HepG2 (cell line): Measurements from ENCODE around the gene MSI2. TPM values are rescaled to one million over a fixed set of nuclear protein-coding genes. Genes with fewer than 3 reads are reported as not detected.

Experiments used
- ATAC-seq: fragments of 200-7000 bp; cut with Tn5 transposase; 3 replicates; pipeline ENCODE4 v1.9.1; 2020; ENCODE audit warnings: mild to moderate bottlenecking, moderate library complexity
- BruUV-seq: library from RNA; stranded (reverse); fragments of 400-500 nt; replicated peaks from 2 replicates; lab custom pipeline; 2021; lab: Mats Ljungman, UMichigan
- CTCF ChIA-PET: fragments of 300-600 bp; formaldehyde crosslinking; extraction: SDS; loops from one replicate; lab custom pipeline; 2021; ENCODE audit warnings: low total read pairs, inconsistent platforms, low intra/inter-chr PET ratio; lab: Yijun Ruan, JAX
- POLR2A ChIA-PET: fragments of 350-600 bp; sonication (Branson Sonifier 250); formaldehyde crosslinking; loops from one replicate; lab custom pipeline; 2020; ENCODE audit warnings: antibody characterized with exemption, inconsistent platforms; lab: Yijun Ruan, JAX
- DNase-seq: peaks from one replicate; pipeline ENCODE4 v3.0.0-alpha.2; 2015; ENCODE audit warnings: low spot score
- FAIRE-seq: peaks from 3 replicates; lab custom pipeline; 2011; peaks lifted over from hg19 to GRCh38; lab: Jason Lieb, UNC
- H2AFZ ChIP-seq: one replicate; pipeline ENCODE4 v1.6.1; 2011; ENCODE audit warnings: low read length, inconsistent platforms
- H3K27ac ChIP-seq: fragments of 300-600 bp; 3 replicates; pipeline ENCODE4 v1.8.0; 2011; ENCODE audit warnings: mixed run types, mild to moderate bottlenecking, mixed read lengths, low read length, inconsistent platforms; ENCODE audit not compliant: insufficient read depth; ENCODE audit errors: extremely low read length
- H3K27me3 ChIP-seq, 2 experiments: fragments of 200-600 bp in 1 of 2; 2 replicates in 1 of 2; 3 replicates in 1 of 2; pipeline versions ENCODE4 v1.6.0 to v1.8.0; 2011; ENCODE audit warnings: low read length in 2 of 2, mild to moderate bottlenecking in 2 of 2, moderate library complexity in 2 of 2, inconsistent platforms in 1 of 2; ENCODE audit not compliant: insufficient read depth in 2 of 2, control insufficient read depth in 1 of 2
- H3K36me3 ChIP-seq, 2 experiments: fragments of 200-600 bp in 1 of 2; replicated peaks in 1 of 2; 2 replicates in 1 of 2; 3 replicates in 1 of 2; pipeline versions ENCODE4 v1.5.1 to v1.8.0; 2011; ENCODE audit warnings: low read length in 2 of 2, inconsistent platforms in 1 of 2; ENCODE audit not compliant: insufficient read depth in 2 of 2, control insufficient read depth in 1 of 2
- H3K4me1 ChIP-seq: 2 replicates; pipeline ENCODE4 v1.5.1; 2012; ENCODE audit warnings: low read length, inconsistent platforms; ENCODE audit not compliant: insufficient read depth
- H3K4me2 ChIP-seq: 2 replicates; pipeline ENCODE4 v1.6.0; 2011; ENCODE audit warnings: low read depth, low read length, inconsistent platforms
- H3K4me3 ChIP-seq, 3 experiments: fragments of 200-600 bp in 1 of 3; sonication (generic), shearing (Covaris generic) in 1 of 3; replicated peaks in 1 of 3; 2 replicates each; pipeline ENCODE4 v1.5.1; 2011 to 2016; ENCODE audit warnings: low read length in 3 of 3, inconsistent platforms in 2 of 3, low read depth in 2 of 3, mild to moderate bottlenecking in 2 of 3, control low read depth in 1 of 3, mixed read lengths in 1 of 3; ENCODE audit not compliant: insufficient read depth in 1 of 3
- H3K79me2 ChIP-seq: one replicate; pipeline ENCODE4 v1.6.1; 2011; ENCODE audit warnings: low read length, inconsistent platforms; ENCODE audit not compliant: insufficient read depth
- H3K9ac ChIP-seq: 2 replicates; pipeline ENCODE4 v1.6.0; 2011; ENCODE audit warnings: mild to moderate bottlenecking, low read depth, low read length, inconsistent platforms; ENCODE audit not compliant: insufficient read depth
- H3K9me3 ChIP-seq: 2 replicates; pipeline ENCODE4 v1.5.1; 2012; ENCODE audit warnings: mild to moderate bottlenecking, low read length
- H4K20me1 ChIP-seq: 2 replicates; pipeline ENCODE4 v1.6.0; 2011; ENCODE audit warnings: inconsistent platforms, mild to moderate bottlenecking, low read length, moderate library complexity; ENCODE audit not compliant: insufficient read depth
- HMG20B ChIP-seq: conservative IDR thresholded peaks from 2 replicates; pipeline ENCODE4 v1.6.1; 2016; ENCODE audit warnings: missing genetic modification reagents, missing compliant biosample characterization
- NAIF1 ChIP-seq: sonication (generic); formaldehyde crosslinking; IDR thresholded peaks from 2 replicates; pipeline ENCODE4 v1.5.0; 2020; ENCODE audit warnings: mild to moderate bottlenecking, missing genetic modification reagents, borderline replicate concordance
- POGZ ChIP-seq: sonication (generic); formaldehyde crosslinking; IDR thresholded peaks from 2 replicates; pipeline ENCODE4 v1.4.0; 2020; ENCODE audit warnings: mild to moderate bottlenecking, missing genetic modification reagents
- SNRNP70 ChIP-seq: fragments of 200-400 bp; formaldehyde crosslinking; IDR thresholded peaks from 2 replicates; pipeline ENCODE4 v1.6.1; 2017; ENCODE audit warnings: mild to moderate bottlenecking, low read depth, low read length, moderate library complexity
- ZNF782 ChIP-seq: sonication (generic); formaldehyde crosslinking; IDR thresholded peaks from 2 replicates; pipeline ENCODE4 v1.4.0; 2020; ENCODE audit warnings: missing genetic modification reagents, mild to moderate bottlenecking, borderline replicate concordance
- ZSCAN21 ChIP-seq: sonication (generic); formaldehyde crosslinking; IDR thresholded peaks from 2 replicates; pipeline ENCODE4 v1.8.0; 2022; ENCODE audit warnings: mild to moderate bottlenecking, missing genetic modification reagents, moderate library complexity, borderline replicate concordance
- WGBS: methylation state at CpG from one replicate; pipeline ENCODE4 v1.1.6; 2017; ENCODE audit warnings: low lambda C conversion rate; 5-methylcytosine and 5-hydroxymethylcytosine counted together
- in situ Hi-C: cut with HindIII; loops from 2 replicates; pipeline ENCODE4 v1.10.0; 2017; ENCODE audit warnings: low pct_unique_long_range_greater_than_20kb; ENCODE audit not compliant: extremely low pct_ligation_motif_present
- intact Hi-C: fragments of 100-400 bp; cut with micrococcal nuclease; formaldehyde crosslinking; loops from one replicate; pipeline ENCODE4 v1.10.0; 2022; ENCODE audit not compliant: unreplicated experiment
- polyA plus RNA-seq, 8 experiments: library from polyadenylated mRNA; depleted of rRNA in 3 of 8; stranded (reverse) in 7 of 8; unstranded in 1 of 8; fragments of >200 nt; fragmentation: Illumina TruSeq in 4 of 8; extraction: Trizol in 4 of 8; gene quantifications; 2 replicates each; pipeline versions ENCODE4 v1.2.1 to v1.2.3, GENCODE V29; 2011 to 2016; ENCODE audit warnings: low read depth in 4 of 8, missing spikeins in 1 of 8, mixed read lengths in 1 of 8; ENCODE audit not compliant: insufficient read depth in 1 of 8
- total RNA-seq, 5 experiments: library from RNA; depleted of rRNA; stranded (reverse); fragments of >200 nt; fragmentation: Illumina TruSeq; extraction: Trizol; gene quantifications; 2 replicates each; pipeline ENCODE4 v1.2.3, GENCODE V29; 2016; ENCODE audit warnings: low read depth in 1 of 5
- TF ChIP-seq, protein P1 (sequence below): sonication (generic); formaldehyde crosslinking; IDR thresholded peaks from 2 replicates; pipeline ENCODE4 v1.4.0; 2020; ENCODE audit warnings: missing genetic modification reagents, borderline replicate concordance
- TF ChIP-seq, protein P2 (sequence below): sonication (generic); formaldehyde crosslinking; IDR thresholded peaks from 2 replicates; pipeline ENCODE4 v1.4.0; 2020; ENCODE audit warnings: missing genetic modification reagents
- TF ChIP-seq, protein P3 (sequence below): sonication (generic); formaldehyde crosslinking; IDR thresholded peaks from 2 replicates; pipeline ENCODE4 v1.4.0; 2020; ENCODE audit warnings: missing genetic modification reagents
- TF ChIP-seq, protein P4 (sequence below): sonication (generic); formaldehyde crosslinking; IDR thresholded peaks from 2 replicates; pipeline ENCODE4 v1.4.0; 2020; ENCODE audit warnings: missing genetic modification reagents; ENCODE audit errors: not compliant biosample characterization

Gene MSI2
- total and polyA plus RNA-seq, 2 of the 13 experiments (the other 11 are each of a cell fraction or from before 2014, with no cell fraction given) = 77.5 to 78.4 TPM

DNA sequence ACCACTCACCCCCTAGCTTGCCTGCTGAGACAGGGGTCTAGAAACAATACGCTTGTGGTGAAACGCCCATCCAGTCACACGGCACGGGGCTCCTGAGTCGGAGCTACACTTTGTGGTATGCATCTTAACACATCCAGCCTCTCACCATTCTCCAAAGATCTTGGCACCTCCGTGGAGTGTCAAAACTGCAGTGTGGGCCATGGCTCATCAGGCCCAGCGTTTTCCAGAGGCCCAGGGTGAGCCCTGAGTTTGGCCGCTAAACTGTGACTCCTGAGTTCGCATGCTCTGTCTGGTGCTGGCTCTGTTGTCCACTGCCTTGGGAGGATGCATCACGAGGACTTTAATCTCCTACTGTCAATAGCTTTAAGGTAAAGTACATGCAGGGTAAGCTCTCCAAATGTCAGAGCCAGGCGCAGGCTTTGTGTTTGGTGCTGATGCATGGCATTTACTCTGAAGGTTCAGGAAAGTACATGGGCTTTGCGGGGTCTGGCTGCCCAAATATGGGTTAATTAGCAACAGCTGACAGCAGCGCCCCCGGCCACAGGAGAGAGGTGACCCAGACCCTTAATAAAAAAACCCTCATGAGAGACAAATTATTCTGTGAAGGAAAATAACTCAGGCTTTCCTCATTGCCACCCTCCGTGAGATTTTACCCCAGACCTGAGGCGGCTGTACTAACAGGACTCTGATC, 370.3 kb downstream of the MSI2 start (continued):
- no peak for TF ChIP-seq NAIF1 (CRISPR knock-in tag)

DNA sequence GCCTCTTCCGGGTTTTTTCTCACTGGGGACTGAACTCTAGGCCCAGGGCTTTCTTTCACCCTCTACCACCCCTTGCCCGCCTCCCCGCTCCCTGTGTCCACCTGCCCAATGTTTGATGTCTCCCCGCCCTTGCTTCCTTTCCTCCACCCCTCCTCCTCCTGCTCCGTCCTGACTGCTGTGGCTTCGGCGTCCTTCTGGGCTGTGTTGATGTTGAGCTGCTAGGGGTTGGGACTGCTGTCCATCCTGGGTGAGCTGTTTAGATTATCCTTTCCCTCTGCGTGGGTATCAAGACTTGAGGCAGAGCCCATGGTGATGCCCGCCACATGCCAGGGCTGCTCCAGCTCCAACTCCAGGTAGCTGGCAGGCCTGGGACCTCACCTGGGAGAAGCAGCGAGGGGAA, 371.3 kb downstream of the MSI2 start:
- WGBS = 95% methylated on average over 10 of the region's 10 CpGs
- no peak overlapping the region for H3K4me2 ChIP-seq
- H3K79me2 ChIP-seq = no peaks in the 10 kb centered on the region
- FAIRE-seq (no peak), DNase-seq (no peak), ATAC-seq (no peak)
- BruUV-seq = no TSS peak
- H3K9ac ChIP-seq = no peak overlapping the region
- H2AFZ ChIP-seq = no peak overlapping the region
- H3K27ac ChIP-seq = no peak overlapping the region
- POLR2A ChIA-PET = no interaction called here
- H3K36me3 ChIP-seq = peaks cover 40 to 80% of the 10 kb centered on the region in 2 experiments
- CTCF ChIA-PET = no interaction called here
- in situ Hi-C loops (no loop called here), intact Hi-C loops (no loop called here)
- H3K4me3 ChIP-seq = no peak overlapping the region
- H3K27me3 ChIP-seq = no peaks in the 10 kb centered on the region
- H4K20me1 ChIP-seq = no peaks in the 10 kb centered on the region; the same call in 1 of the 2 replicates
- H3K9me3 ChIP-seq = no peaks in the 10 kb centered on the region
- H3K4me1 ChIP-seq = peaks cover 17% of the 10 kb centered on the region
- no peak for TF ChIP-seq POGZ (CRISPR knock-in tag)
- TF ChIP-seq, protein P1, sequence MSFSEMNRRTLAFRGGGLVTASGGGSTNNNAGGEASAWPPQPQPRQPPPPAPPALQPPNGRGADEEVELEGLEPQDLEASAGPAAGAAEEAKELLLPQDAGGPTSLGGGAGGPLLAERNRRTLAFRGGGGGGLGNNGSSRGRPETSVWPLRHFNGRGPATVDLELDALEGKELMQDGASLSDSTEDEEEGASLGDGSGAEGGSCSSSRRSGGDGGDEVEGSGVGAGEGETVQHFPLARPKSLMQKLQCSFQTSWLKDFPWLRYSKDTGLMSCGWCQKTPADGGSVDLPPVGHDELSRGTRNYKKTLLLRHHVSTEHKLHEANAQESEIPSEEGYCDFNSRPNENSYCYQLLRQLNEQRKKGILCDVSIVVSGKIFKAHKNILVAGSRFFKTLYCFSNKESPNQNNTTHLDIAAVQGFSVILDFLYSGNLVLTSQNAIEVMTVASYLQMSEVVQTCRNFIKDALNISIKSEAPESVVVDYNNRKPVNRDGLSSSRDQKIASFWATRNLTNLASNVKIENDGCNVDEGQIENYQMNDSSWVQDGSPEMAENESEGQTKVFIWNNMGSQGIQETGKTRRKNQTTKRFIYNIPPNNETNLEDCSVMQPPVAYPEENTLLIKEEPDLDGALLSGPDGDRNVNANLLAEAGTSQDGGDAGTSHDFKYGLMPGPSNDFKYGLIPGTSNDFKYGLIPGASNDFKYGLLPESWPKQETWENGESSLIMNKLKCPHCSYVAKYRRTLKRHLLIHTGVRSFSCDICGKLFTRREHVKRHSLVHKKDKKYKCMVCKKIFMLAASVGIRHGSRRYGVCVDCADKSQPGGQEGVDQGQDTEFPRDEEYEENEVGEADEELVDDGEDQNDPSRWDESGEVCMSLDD (CRISPR knock-in tag) = no peak
- no peak for TF ChIP-seq SNRNP70
- no peak for TF ChIP-seq HMG20B (CRISPR knock-in tag)
- TF ChIP-seq ZNF782 = no peak
- TF ChIP-seq, protein P2, sequence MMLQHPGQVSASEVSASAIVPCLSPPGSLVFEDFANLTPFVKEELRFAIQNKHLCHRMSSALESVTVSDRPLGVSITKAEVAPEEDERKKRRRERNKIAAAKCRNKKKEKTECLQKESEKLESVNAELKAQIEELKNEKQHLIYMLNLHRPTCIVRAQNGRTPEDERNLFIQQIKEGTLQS (CRISPR knock-in tag) = no peak
- TF ChIP-seq, protein P3, sequence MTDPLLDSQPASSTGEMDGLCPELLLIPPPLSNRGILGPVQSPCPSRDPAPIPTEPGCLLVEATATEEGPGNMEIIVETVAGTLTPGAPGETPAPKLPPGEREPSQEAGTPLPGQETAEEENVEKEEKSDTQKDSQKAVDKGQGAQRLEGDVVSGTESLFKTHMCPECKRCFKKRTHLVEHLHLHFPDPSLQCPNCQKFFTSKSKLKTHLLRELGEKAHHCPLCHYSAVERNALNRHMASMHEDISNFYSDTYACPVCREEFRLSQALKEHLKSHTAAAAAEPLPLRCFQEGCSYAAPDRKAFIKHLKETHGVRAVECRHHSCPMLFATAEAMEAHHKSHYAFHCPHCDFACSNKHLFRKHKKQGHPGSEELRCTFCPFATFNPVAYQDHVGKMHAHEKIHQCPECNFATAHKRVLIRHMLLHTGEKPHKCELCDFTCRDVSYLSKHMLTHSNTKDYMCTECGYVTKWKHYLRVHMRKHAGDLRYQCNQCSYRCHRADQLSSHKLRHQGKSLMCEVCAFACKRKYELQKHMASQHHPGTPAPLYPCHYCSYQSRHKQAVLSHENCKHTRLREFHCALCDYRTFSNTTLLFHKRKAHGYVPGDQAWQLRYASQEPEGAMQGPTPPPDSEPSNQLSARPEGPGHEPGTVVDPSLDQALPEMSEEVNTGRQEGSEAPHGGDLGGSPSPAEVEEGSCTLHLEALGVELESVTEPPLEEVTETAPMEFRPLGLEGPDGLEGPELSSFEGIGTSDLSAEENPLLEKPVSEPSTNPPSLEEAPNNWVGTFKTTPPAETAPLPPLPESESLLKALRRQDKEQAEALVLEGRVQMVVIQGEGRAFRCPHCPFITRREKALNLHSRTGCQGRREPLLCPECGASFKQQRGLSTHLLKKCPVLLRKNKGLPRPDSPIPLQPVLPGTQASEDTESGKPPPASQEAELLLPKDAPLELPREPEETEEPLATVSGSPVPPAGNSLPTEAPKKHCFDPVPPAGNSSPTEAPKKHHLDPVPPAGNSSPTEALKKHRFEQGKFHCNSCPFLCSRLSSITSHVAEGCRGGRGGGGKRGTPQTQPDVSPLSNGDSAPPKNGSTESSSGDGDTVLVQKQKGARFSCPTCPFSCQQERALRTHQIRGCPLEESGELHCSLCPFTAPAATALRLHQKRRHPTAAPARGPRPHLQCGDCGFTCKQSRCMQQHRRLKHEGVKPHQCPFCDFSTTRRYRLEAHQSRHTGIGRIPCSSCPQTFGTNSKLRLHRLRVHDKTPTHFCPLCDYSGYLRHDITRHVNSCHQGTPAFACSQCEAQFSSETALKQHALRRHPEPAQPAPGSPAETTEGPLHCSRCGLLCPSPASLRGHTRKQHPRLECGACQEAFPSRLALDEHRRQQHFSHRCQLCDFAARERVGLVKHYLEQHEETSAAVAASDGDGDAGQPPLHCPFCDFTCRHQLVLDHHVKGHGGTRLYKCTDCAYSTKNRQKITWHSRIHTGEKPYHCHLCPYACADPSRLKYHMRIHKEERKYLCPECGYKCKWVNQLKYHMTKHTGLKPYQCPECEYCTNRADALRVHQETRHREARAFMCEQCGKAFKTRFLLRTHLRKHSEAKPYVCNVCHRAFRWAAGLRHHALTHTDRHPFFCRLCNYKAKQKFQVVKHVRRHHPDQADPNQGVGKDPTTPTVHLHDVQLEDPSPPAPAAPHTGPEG = no peak
- TF ChIP-seq ZSCAN21 (CRISPR knock-in tag) = no peak
- TF ChIP-seq, protein P4, sequence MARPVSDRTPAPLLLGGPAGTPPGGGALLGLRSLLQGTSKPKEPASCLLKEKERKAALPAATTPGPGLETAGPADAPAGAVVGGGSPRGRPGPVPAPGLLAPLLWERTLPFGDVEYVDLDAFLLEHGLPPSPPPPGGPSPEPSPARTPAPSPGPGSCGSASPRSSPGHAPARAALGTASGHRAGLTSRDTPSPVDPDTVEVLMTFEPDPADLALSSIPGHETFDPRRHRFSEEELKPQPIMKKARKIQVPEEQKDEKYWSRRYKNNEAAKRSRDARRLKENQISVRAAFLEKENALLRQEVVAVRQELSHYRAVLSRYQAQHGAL (CRISPR knock-in tag) = no peak
